ENCODE measurements around the gene MICAL3. TPM values are rescaled to one million over a fixed set of nuclear protein-coding genes. Genes with fewer than 3 reads are reported as not detected.

The MICAL3 gene
- total RNA-seq, 1 donor from 2014 or later, result 41.0 TPM

DNA sequence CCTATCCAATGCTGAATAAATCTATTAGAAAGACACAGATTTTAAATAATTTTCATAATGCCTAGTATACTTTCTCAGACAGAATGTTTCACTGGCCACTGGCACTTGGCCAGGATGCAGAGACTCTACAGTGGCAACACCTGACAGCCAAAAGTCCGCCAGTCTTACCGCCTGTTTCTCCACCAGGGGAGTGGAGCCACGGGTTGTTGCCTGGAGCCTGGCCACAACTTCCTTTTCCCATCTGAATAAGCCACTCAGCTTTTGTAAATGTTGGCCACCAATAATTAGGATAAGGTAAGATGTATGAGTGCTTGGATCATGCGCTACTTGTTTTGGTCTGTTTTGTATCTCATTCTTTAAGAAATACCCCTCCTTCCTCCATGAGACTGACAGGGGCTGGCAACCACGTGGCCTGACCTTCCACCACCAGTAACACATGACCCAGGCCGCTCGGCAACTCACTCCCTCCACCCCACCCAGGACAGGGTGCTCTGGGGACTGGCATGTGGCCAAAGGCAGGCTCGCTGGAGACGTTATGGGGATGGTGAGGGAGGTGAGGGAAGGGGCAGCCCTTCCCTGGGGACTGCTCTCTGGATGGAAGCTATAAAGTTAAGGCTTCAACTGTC lies 157.1 kb downstream of the MICAL3 start:
- no peak for DNase-seq

DNA sequence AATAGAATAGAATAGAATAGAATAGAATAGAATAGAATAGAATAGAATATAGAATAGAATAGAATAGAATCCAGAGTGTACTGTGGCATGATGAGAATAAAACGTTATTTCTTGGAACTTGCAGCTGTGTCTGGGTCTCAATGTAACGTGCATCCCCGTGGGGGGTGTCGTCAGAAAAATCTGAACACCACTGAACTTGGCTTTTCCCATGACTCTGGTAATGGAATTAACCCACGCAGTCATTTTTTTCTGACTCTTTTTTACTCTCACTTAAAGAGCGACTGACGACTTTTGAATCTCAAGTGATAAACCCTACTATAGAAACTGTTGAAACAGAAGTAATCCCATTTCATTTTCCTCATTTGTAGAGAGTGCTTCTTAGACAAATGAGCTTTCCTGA lies 157.7 kb downstream of the MICAL3 start:
- no peak for DNase-seq

DNA sequence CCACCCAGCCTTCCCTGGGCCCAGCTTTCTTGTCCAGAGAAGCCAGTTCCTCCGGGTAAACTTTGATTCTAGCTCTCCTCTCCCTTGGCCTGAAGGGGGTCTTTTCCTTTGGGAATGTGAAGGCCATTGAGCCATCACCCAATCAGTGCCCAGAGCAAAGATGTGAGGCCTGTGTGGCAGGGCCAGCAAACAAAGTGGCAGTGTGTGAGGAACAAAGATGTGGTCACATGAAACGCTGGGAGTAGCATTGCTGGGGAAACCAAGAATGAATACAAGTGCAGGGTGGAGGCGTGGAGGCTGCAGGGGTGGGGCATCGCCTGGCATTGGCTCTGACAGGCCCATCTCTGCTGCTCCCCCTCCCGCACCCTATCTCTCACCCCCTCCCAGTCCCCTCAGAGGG lies 158.2 kb downstream of the MICAL3 start:
- DNase-seq, result no peak

- no peak for DNase-seq
These were observed 158.9 kb downstream of the MICAL3 start for GRCh38 chr22:17865183-17866055.

DNA sequence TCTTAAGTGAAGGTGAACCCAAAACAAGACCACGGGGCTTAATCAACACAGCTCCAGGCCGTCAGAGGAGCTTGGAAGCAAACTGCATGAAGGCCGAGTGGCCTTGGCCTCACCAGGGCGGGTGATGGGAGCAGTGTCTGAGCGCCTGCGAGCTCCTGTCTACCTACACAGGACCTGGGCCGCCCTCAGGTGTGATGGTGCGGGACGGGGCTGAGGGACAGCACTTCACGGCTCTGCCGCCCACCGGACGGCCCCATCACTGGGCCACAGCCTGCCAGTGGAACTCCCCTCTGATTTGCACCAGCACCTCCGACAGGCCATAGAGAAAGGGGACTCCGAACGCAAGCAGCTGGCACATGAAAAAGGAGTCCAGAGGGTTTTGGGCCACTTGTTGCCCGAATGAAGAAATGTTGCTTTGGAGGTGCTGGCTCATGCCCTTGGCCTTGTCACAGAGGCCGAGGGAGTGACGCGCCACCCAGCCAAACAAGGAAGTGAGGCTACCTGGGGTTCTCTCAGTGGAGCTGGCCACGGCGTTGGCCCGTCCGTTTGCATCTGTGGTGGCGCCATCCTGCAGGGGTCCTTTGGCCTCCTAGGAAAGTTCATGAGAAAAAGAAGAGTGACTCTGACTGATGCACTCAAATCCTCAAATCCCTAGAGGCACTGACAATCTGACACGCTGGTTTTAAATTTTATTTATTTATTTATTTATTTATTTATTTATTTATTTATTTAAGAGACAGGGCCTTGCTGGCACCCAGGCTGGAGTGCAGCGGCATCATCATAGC lies 159.8 kb downstream of the MICAL3 start:
- DNase-seq, result no peak

DNA sequence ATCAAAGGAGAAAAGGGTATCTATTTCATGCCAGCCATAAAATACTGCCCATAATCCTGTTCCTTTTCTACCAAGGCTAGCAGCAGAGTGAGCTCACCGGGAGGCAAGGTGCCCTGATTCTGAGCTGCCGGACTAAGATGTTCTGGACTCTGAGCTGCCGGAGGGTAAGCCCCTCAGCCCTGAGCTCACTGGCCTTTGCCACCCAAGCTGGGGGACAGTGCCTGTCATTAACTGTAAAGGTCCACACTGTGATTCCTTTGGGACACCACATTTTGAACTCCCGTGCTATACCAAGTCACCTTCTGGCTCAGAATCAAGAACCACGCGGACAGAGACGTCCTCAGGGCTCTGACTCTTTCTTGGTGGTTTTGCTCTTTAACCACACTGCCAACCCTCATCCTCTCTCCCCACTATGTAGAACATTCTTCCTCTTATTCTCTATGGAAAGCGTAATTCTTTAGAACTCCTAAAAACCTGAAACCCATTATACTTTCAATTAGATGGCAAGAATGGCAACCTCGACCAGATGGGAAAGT lies 161.6 kb downstream of the MICAL3 start:
- no peak for DNase-seq

DNA sequence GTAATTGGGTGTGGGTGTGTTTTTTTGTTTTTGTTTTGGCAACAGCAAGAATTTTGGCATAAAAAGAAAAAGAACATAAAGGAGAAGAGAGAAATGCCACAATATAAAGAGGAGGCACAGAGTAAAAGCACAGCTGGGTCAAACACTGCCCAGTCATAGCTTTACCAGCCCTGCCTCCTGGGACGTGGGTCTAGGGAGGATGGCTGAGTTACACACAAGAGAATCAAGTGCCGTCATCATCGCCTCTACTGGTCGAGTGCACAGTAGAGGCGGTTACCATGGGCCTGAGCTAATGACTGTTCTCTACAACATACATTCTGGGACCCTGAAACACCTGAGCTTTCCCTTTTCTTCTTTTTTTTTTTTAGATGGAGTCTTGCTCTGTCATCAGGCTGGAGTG lies 162.5 kb downstream of the MICAL3 start:
- DNase-seq, result no peak

DNA sequence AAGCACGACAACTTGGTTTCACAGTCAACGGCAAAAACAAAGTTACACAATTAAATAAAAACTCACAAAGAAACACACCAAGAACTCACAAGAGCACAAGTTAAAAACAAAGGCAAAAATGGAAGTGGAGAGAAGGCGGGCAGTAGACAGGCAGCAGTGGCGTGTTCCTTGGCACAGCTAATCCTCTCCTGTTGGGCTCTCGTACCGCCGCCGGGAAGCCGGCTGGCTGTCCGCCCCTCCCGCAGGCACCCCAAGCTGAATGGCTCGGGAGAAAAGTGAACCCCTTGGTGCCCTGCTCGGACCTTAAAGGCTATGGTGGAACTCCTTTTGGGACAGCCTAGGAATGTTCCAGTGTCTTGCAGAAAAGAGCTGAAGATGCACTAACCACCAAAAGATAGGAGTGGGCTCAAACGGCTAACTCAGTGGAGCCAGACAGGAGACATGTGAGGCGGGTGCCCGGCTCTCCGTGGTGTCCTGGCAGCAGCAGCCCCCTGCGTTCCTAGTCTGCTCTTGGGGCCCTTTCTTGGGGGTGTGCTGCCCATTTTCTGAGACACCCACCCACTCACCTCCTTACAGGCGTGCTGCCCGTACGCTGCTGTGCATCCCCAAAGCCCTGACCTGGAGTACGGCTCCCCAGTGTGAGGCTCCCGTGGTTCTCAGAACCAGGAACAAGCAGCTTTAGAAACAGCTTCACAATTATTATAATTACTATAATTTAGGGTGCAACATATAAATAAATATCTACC lies 164.0 kb downstream of the MICAL3 start:
- DNase-seq, result no peak

DNA sequence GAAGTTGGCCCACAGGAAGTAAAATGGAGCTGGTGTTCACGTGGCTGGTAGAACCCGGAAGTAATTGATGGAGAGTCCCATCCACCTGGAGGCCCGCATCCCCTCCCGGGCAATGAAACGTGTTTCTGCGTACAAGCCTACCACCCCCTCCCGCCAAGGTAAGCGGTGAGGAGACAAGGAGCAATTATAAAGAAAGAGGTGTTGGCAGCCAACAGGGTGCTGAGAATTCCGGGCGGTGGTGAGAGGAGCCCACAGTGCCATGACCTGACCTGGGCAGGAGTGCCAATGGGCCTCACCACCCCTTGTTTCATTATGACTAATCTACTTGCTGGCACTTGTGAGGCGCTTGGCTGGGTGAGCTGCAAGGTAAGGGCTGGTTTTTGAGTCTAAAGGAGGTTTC lies 166.3 kb downstream of the MICAL3 start:
- no peak for DNase-seq

DNA sequence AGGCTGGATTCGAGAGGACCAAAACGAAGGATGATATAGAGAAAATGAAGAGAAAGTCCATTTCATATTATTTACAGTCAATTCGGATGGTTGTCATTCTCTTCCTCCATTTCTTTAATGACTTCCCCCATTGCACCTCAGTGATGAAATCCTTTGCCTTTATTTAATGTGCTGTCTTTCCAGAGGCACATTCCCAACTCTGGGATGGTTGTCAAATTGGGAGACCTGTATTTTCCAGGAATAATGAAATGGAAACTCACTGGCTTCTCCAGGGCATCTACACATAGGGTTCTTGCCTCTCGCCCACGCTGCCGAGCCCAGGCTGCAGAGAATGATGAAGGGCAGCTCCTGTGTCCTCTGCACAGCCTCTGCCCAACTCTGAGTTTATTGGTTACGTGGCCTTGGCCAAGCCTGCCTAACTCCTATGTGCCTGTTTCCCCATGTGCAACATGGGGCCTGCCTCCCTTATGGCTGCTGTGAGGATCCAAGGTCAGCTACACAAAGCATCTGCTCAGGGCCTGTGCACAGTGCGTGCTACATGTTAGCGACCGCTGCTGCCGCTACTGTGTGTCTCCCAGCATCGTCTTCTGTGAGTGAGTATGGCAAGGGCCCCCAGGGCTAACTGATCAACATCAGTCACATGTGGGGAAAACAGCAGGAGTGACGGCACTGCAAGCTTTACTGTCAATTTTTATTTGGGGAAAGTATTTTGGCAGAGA lies 168.6 kb downstream of the MICAL3 start:
- DNase-seq, result no peak

- peak; percentile 94 for DNase-seq
These were observed 171.3 kb downstream of the MICAL3 start for GRCh38 chr22:17853073-17853472.

DNA sequence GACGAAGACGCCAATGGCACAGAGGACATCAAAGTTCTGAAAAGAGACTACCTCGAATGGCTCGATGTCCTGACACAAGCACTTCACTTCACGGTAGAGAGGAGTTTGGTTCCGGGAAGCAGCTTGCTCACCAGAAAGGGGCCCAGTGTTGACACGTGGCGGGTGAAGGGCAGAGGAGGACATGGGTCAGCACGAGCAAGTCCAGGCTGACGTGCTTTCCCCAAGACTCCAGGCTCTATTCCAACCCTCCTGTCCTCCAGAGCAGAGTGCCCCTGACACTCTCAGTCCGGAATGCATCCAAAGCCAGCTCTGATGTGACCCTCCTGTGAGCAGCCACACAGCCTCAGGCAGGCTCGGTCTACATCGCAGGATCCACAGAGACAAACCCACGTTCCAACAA lies 172.6 kb downstream of the MICAL3 start:
- peak; percentile 43 for DNase-seq

DNA sequence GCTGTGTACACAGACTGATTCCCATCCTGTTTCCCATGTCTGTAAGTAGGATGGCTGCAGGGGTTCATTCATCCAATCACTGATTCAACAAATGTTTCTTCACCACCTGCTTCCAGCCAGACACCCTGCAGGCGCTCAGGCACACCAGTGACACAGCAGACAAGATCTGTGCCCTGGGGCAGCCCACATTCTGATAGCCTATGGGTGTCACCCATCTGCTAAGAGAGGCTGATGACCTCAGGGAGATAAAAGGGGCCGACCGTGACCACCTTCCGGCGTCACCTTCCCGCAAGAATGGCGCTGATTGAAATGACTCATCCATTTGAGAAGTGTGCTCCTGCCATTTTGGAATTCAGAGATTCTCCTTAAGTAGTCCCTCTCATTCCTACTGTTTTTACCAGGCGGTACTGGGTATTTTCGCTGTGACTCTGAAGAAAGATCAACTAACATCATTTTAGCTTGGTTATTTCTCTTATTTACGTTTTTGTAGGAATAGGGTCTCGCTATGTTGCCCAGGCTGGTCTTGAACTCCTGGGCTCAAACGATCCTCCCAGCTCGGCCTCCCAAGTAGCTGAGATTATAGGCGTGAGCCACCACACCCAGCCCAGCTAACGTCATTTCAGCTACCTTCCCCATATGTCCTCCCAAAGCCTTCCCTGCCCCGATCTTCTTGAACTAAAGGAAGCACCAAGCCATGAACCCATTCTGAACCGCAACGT lies 176.8 kb downstream of the MICAL3 start:
- DNase-seq, result no peak

GRCh38 chr22:17846326-17846992 lies 177.9 kb downstream of the MICAL3 start:
- peak; percentile 67 for DNase-seq

GRCh38 chr22:17845790-17846189 lies 178.6 kb downstream of the MICAL3 start:
- DNase-seq, result peak; percentile 76

GRCh38 chr22:17845327-17845726 lies 179.0 kb downstream of the MICAL3 start:
- DNase-seq, result peak; percentile 52

DNA sequence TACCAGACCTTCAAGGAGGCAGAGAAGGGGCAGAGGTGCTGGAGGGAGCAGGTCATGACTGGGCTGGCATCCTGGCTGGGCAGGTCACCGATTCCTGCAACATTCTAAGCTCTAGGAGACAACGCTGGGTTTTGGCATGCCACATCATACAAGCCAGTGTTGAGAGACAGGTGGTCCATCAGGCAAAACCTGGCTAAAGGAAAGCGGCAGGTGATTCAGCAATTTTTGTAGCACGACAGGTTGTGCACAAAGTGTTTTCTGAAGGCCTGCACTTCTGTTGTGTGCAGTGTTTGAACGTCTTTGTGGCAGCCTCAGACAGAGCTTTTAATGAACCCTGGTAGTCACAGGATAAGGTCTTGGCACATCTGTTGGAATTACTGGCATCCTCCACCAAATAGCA lies 180.2 kb downstream of the MICAL3 start:
- no peak for DNase-seq

GRCh38 chr22:17842386-17842785 lies 182.0 kb downstream of the MICAL3 start:
- no peak for DNase-seq

GRCh38 chr22:17841836-17842235 lies 182.5 kb downstream of the MICAL3 start:
- no peak for DNase-seq

All from tongue (tissue), 2 donors.